H1 (cell line): ENCODE results near the gene CIAO3. TPM values are rescaled to one million over a fixed set of nuclear protein-coding genes. Genes with fewer than 3 reads are reported as not detected.

ENCODE experiments used
- CHD7 ChIP-seq: fragments of 300-600 bp; sonication (generic); IDR thresholded peaks from 2 replicates; pipeline ENCODE4 v1.7.1; 2012; ENCODE audit warnings: low read length, moderate library complexity, mild to moderate bottlenecking, inconsistent platforms; ENCODE audit not compliant: insufficient replicate concordance
- SIN3A ChIP-seq, 2 experiments: IDR thresholded peaks in 1 of 2; conservative IDR thresholded peaks in 1 of 2; 2 replicates each; pipeline ENCODE4 v1.6.1; 2011 to 2012; ENCODE audit warnings: low read length in 2 of 2, improper control_type of control experiment in 1 of 2, low read depth in 1 of 2, mild to moderate bottlenecking in 1 of 2
- polyA plus RNA-seq, 7 experiments: library from polyadenylated mRNA; depleted of rRNA in 3 of 7; stranded (reverse) in 5 of 7; unstranded in 2 of 7; fragments of >200 nt in 5 of 7; fragments of 200-250 nt in 2 of 7; gene quantifications; 1 replicate in 5 of 7; 2 replicates in 1 of 7; 4 replicates in 1 of 7; pipeline versions ENCODE4 v1.2.1 to v1.2.3, GENCODE V29; 2011 to 2013; ENCODE audit warnings: missing spikeins in 2 of 7, mixed read lengths in 2 of 7
- total RNA-seq: library from RNA; stranded (reverse); fragmentation: NEBNext Ultra II Directional; extraction: Animal tissue kit (Norgen Biotek cat#: 25700); gene quantifications from 2 replicates; pipeline ENCODE4 v1.2.1, GENCODE V29; 2021

Gene CIAO3
- total and polyA plus RNA-seq, 2 of the 8 experiments (the other 6 are each of a cell fraction or from before 2014, with no cell fraction given) = 20.0 to 20.4 TPM

- TF ChIP-seq SIN3A (conservative IDR thresholded peaks at IDR 0.05 in 1 of 2, IDR thresholded peaks at IDR 0.05 in 1 of 2; ENCODE audit: low read depth in 1 of 2, low read length in 2 of 2) (peak in 1 of 2 experiments; percentile 12; a peak in 1 of 4 replicates), CHD7 (no peak)
- TF ChIP-seq, all 59 proteins: peak for 1
Measured at GRCh38 chr16:705431-706188, 35.2 kb downstream of the CIAO3 start, which contains the start of gene FBXL16 (continued).
